ENCODE data around the gene SPATA31A6.
"Not testable (repeated sequence)": the region's sequence is repeated elsewhere in the genome, so short reads cannot be mapped to it uniquely, and the experiment has no call there.

SPATA31A6 gene

DNA sequence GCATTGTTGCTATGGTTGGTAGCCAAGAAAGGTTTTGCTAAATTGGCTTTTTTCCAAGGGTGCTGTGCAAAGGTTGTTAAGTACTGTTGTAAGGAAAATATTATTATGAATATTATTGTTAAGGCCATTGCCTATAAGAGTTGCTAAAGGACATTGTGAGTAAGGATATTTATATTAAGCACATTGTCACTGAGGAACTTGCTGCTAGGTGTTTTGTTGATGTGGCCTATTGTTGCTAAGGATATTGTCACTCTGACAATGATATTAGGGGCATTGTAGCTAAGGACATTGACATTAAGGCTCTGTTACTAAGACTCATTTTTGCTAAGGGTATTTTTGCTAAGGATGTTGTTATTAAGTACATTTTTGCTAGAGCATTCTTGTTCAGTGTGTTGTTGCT lies 52.6 kb downstream of the SPATA31A6 start:
- not testable (repeated sequence) for H3K4me2 ChIP-seq (ENCODE audit: low read depth, low read length, poor library complexity, severe bottlenecking); H3K9ac ChIP-seq (ENCODE audit: low read depth, low read length, poor library complexity, severe bottlenecking); H3K9me2 ChIP-seq (replicated peaks; ENCODE audit: low read depth, low read length); H2AFZ ChIP-seq (ENCODE audit: low read length); H4K20me1 ChIP-seq (ENCODE audit: insufficient read depth, low read length, poor library complexity, severe bottlenecking); H3K4me3 ChIP-seq (ENCODE audit: low read length, poor library complexity, severe bottlenecking); H3K79me2 ChIP-seq (ENCODE audit: insufficient read depth, low read length); H3K9me3 ChIP-seq (ENCODE audit: insufficient read depth, low read depth, low read length); H3K36me3 ChIP-seq (ENCODE audit: insufficient read depth, low read length); H3K27me3 ChIP-seq (ENCODE audit: insufficient read depth, low read length, poor library complexity, severe bottlenecking); H3F3A ChIP-seq (ENCODE audit: low read depth); H3K4me1 ChIP-seq (ENCODE audit: insufficient read depth, low read length, poor library complexity, severe bottlenecking)

- H4K20me1 ChIP-seq (ENCODE audit: insufficient read depth, low read length, poor library complexity, severe bottlenecking); H3K4me1 ChIP-seq (ENCODE audit: insufficient read depth, low read length, poor library complexity, severe bottlenecking); H3F3A ChIP-seq (ENCODE audit: low read depth); H3K4me3 ChIP-seq (ENCODE audit: low read length, poor library complexity, severe bottlenecking); H3K9me2 ChIP-seq (replicated peaks; ENCODE audit: low read depth, low read length); H3K9ac ChIP-seq (ENCODE audit: low read depth, low read length, poor library complexity, severe bottlenecking); H3K4me2 ChIP-seq (ENCODE audit: low read depth, low read length, poor library complexity, severe bottlenecking); H3K36me3 ChIP-seq (ENCODE audit: insufficient read depth, low read length); H3K9me3 ChIP-seq (ENCODE audit: insufficient read depth, low read depth, low read length); H3K27me3 ChIP-seq (ENCODE audit: insufficient read depth, low read length, poor library complexity, severe bottlenecking); H2AFZ ChIP-seq (ENCODE audit: low read length); H3K79me2 ChIP-seq (ENCODE audit: insufficient read depth, low read length): not testable (repeated sequence)
Measured at GRCh38 chr9:42237381-42237780, 53.9 kb downstream of the SPATA31A6 start.

GRCh38 chr9:42238862-42239261 lies 55.4 kb downstream of the SPATA31A6 start:
- not testable (repeated sequence) for H3K4me1 ChIP-seq (ENCODE audit: insufficient read depth, low read length, poor library complexity, severe bottlenecking); H3K4me3 ChIP-seq (ENCODE audit: low read length, poor library complexity, severe bottlenecking); H3K9ac ChIP-seq (ENCODE audit: low read depth, low read length, poor library complexity, severe bottlenecking); H3K79me2 ChIP-seq (ENCODE audit: insufficient read depth, low read length); H3F3A ChIP-seq (ENCODE audit: low read depth); H2AFZ ChIP-seq (ENCODE audit: low read length); H4K20me1 ChIP-seq (ENCODE audit: insufficient read depth, low read length, poor library complexity, severe bottlenecking); H3K36me3 ChIP-seq (ENCODE audit: insufficient read depth, low read length); H3K9me2 ChIP-seq (replicated peaks; ENCODE audit: low read depth, low read length); H3K27me3 ChIP-seq (ENCODE audit: insufficient read depth, low read length, poor library complexity, severe bottlenecking); H3K9me3 ChIP-seq (ENCODE audit: insufficient read depth, low read depth, low read length); H3K4me2 ChIP-seq (ENCODE audit: low read depth, low read length, poor library complexity, severe bottlenecking)

Measured in Loucy (cell line).